ENCODE measurements around the gene SHC2.

DNA sequence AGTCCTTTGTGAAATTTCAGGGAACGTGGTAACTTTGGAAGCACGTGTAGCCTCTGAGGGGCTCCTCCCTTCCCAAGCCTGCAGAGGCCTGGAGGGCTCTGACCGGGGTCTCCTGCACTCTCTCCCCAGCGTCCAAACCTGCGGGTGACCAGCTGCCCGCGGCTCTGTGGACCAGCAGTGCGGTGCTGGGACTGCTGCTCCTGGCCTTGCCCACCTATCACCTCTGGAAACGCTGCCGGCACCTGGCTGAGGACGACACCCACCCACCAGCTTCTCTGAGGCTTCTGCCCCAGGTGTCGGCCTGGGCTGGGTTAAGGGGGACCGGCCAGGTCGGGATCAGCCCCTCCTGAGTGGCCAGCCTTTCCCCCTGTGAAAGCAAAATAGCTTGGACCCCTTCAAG is 43.8 kb upstream of the SHC2 start:
- TF ChIP-seq, protein P1, sequence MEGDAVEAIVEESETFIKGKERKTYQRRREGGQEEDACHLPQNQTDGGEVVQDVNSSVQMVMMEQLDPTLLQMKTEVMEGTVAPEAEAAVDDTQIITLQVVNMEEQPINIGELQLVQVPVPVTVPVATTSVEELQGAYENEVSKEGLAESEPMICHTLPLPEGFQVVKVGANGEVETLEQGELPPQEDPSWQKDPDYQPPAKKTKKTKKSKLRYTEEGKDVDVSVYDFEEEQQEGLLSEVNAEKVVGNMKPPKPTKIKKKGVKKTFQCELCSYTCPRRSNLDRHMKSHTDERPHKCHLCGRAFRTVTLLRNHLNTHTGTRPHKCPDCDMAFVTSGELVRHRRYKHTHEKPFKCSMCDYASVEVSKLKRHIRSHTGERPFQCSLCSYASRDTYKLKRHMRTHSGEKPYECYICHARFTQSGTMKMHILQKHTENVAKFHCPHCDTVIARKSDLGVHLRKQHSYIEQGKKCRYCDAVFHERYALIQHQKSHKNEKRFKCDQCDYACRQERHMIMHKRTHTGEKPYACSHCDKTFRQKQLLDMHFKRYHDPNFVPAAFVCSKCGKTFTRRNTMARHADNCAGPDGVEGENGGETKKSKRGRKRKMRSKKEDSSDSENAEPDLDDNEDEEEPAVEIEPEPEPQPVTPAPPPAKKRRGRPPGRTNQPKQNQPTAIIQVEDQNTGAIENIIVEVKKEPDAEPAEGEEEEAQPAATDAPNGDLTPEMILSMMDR (IDR thresholded peaks at IDR 0.05), result no peak
- no peak for TF ChIP-seq POLR2A (IDR thresholded peaks at IDR 0.05)
